GM21619 (cell line): ENCODE results near the gene VSIG8.

ENCODE experiments used
- ATAC-seq: cut with Tn5 transposase; IDR thresholded peaks from one replicate; pipeline ENCODE4 v1.9.1; 2021; ENCODE audit not compliant: unreplicated experiment

Gene VSIG8

DNA sequence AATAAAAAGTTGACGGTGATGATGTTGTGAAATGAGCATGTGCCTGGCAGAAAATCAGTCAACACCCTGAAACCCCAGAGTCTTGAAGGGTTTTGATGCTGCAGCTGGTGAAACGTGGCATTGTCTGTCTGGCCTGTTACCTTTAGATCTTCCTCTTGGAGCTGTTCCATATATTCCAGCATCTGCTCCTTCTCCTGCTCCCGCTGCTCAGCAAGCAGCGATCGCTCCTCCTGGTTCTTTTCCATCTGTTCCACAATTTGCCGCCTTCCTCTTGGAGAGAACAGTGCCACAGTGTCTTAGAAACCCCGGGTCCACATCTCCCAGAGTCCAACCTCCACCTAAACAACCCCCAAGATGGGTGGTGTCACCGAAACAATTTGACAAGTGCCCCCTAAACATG, 21.8 kb upstream of the VSIG8 start:
- no peak for ATAC-seq

DNA sequence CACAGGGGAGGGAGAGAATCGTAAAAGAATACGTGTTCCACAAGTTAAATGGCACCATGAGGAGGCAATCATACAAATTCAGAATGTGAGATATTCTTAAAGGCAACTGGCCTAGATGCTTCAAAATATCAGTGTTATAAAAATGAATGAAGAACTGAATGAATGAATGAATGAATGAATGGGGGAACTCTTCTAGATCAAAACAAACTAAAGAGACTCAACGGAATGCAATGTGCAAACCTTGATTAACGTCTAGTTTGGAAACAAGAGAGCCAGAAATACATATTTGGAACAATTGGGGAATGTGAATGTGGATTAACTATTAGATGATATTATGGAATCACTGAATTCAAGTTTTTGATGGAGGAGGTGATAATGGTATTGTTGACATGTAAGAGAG, 20.7 kb upstream of the VSIG8 start:
- ATAC-seq, result no peak

DNA sequence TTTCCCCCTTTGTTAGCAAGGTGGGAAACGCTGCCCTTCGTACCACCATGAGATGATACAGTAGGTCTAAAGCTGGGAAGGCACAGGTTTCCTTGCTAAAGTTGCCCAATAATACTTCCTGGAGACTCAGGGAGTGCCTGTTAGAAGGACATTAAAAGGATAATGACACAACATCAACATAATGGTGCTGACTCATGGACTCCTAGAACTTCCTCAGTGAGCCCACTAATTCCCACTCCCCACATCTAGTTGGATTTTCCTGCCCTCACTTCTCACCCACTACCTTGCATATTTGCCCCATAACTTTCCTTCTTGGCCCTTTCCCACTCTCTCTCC, 20.0 kb upstream of the VSIG8 start:
- ATAC-seq, result no peak

DNA sequence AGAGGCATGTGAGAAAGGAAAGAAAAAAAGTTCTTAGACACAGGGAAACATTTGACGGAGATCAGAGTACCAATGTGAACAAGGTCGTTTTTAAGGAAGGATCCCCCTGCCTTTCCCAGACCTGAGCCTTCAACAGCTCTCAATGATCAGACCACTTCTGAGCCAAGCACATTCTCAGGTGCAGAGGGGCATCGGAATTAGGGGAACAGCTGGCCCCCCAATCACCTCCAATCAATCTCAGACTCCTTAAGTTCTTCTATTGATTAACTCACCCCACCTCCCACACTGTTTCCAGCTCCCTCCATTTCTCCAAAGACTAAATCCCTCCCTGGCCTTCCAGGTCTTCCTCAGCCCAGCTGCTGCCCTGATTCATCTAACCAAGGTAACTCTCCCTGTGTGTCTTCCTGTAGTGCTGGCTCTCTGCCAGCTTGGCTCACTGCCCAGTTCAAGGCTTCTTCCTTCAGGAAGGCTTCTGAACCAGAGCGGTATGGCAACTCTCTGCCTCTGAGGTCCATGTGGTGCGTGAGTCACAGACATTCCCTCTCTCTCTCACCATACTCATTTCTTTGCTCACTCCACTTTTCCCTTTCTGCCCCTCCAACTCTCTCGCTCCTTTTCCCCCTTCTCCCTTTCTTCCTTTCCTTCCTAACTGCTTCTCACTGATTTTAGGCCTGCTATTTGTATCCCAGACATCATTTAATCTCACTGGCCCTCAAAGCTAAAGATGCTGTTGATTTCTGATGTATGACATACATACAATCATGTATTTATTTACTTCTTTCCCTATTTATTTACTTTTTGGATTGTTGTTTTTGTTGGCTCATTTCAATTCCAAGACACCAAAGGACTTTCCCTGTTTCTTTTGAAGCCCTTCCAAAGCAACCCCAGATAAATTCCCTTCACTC, 19.4 kb upstream of the VSIG8 start:
- ATAC-seq, result no peak

DNA sequence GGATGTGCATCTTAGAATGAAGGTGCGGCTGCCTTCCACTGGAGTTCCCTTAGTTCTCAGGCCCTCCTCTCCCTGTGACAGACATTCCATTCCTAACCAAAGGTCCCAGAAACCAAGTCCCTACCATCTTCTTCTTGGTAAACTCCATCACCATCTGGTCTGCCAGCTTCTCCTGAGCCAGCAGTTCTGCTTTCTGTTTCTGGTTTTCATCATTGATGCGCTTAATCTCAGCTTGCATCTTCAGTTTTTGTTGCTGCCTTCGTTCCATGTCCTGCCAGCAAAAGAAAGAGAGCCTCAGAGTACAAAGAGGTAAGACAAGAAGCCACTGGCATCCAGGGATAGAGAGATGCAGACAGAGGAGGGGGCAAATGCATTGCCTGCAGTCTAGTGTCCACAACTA, 18.0 kb upstream of the VSIG8 start:
- ATAC-seq, result no peak

DNA sequence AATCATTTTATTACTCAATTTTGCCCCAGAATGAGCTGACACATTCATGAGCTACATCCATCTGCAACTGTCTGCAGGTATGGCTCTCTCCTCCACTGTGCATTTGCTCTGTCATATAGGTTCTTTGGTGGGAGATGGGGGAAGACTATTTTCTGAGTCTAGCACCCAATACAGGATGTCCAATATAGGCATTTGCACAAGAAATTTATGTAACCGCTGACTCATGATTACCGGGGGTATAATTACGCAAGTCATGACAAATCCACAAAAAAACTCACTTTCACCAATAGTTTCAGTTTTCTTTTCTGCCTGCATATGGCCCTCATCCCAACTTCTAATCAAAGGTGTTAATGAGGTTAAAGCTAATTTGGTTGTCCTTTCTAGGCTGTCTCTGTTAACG, 17.5 kb upstream of the VSIG8 start:
- ATAC-seq, result no peak

DNA sequence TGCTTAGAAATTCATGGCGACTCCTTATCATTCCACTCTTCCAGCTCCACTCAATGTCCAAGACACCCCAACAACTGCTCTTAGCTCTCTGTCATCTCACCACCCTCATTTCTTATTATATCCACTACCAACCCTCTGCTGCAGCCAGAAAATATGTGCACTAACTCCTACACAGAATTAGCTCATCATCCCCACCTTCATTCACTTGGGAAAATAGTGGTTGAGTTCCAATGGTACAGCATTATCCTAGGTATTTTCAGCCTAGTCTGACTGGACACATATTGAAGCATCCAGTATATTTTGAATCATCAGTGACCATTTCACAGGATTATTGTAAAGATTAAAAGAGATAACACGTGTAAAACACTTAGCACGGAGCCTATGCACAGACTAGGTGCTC, 16.7 kb upstream of the VSIG8 start:
- no peak for ATAC-seq

DNA sequence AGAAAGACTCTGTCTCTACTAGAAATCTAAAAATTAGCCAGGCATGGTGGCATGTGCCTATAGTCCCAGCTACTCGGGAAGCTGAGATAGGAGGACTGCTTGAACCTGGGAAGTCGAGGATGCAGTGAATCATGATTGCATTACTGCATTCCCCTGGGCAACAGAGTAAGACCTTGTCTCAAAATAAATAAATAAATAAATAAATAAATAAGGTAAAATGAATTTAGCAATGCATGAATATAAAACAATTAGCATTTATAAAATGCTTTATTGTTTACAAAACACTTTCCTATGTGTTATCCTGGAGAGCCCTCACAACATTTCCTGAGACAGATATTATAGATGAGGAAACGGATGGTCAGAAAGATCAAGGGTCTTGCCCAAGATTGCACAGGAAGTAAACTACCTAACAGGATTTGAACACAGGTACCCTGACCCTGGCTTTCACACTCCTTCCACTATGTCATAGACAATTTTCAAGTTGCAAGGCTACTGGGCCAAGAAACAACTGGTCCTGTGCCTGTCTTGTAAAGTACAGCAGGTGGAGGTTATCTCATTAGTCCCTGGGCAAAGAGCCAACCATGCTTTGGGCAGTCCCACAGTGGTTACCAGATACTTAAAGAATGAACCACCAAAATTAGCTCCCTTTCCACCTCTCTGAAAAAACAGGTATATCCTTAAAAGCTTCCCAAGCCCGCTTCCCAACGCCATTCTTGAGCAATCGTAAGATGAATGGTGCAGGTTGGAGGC, 15.4 kb upstream of the VSIG8 start:
- ATAC-seq, result no peak

DNA sequence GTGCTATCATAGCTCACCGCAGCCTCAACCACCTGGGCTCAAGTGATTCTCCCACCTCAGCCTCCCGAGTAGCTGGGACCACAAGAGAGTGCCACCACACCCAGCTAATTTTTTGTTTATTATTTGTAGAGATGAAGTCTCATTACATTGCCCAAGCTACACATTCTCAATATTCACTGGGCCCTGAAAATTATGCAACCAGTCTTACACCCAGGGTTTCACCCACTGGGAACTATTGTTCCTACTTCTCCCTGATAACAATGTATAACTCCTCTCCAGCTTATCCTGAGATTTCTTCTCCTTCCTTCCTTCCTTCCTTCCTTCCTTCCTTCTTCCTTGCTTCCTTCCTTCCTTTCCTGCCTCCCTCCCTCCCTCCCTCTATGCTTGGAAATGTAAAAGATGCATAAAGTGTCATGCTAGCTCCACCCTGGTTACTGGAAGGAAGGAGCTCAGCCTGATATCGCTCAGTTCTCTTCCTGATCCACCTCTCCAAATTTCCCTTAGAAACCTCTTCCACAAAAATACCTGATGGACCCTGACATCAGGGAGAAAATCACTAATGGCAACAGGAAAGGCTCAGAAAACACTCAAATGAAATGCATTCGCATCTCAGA, 11.2 kb upstream of the VSIG8 start:
- ATAC-seq, result no peak

DNA sequence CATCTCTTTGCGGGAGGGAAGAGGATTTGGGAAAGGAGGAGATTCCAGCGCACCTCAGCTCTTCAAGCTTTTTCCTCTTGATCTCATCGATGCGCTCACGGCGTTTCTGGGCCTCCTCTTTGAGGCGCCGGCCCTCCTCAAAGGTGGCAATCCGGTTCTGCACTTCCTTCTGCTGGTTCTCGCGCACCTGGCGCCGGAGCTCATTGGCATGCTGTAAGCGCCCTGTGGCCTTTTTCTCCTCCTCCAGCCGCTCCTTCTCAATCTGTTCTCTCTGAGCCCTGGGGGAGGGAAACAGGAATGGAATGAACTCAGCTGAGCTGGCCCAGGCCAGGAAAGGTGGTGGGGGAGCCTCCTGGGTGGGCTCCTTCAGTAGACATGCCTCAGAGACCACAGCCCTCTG, 10.4 kb upstream of the VSIG8 start:
- no peak for ATAC-seq

DNA sequence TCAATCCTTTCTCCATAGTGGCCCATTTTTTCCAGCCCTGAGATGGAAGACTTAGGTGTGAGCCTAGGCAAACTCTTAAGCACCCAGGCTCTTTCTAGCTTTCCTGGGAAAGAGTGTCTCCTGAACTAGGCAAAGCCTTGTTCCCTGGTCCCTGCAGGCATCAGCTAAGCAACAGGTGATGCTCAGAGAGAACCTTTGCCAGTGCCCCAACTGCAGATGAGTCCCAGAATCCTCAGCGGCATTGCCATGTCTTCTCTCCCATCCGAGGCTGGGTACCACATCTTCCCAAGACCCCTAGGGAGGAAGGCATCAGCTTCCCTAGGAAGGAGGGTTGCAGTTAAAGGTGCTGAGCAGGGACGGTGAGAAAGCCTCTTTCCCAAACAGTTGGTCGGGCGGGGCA, 8.2 kb upstream of the VSIG8 start:
- no peak for ATAC-seq

DNA sequence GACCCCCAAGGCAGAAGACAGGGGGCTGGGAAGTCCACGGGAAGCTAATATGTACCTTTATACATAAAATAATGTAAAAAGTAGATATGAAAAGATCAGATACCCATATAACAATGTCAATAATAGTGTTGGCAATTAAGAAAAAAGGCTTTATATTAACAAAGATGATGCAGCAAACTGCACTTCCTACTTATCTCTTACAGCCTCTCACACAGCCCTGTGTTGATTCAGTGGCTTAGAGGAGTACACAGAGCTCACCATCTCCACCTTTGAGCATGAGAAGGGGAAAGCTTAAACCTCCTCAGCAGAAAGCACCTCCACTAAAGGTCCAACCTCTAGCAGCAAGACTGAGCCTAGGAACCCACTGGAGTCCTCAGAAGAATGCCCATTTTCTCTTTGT, 7.2 kb upstream of the VSIG8 start:
- ATAC-seq, result no peak

DNA sequence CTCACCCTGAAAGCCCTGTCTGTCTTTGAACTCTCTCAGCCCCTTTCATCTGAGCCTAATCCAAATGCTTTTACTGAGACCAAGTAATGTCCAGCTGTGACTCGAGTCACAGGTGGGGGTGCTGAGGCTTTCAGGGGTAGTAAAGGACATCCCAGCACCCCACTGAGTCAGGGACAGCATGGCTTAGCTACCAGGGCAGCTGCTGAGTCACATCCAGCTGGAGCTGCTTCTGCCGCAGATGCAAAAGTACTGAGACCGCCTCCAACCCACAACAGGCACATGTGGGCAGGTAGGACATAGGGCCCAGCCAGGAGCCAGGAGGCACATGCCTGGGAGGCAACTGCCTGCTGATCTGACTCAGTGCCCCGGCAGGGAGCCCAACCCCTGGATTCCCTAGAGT, 6.7 kb upstream of the VSIG8 start:
- ATAC-seq, result peak; percentile 57

DNA sequence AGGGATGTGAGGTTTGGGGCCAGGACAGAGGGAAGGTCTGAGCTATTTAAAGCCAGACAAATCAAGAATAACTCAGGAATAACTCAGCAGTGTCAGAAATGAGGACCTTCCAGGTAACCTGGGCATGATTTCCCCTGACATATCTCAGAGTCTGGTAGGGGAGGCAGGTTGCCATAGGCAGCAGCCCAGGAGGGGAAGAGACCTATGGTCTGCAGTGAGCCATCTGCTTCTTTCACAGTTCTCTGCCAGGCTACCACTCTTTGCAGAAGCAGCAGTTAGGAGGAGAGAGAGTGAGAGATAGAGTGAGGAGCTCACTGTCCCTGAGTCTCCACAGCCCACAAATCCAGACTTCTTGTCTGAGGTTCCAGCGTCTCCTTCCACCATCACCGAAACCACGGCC, 6.3 kb upstream of the VSIG8 start:
- no peak for ATAC-seq

DNA sequence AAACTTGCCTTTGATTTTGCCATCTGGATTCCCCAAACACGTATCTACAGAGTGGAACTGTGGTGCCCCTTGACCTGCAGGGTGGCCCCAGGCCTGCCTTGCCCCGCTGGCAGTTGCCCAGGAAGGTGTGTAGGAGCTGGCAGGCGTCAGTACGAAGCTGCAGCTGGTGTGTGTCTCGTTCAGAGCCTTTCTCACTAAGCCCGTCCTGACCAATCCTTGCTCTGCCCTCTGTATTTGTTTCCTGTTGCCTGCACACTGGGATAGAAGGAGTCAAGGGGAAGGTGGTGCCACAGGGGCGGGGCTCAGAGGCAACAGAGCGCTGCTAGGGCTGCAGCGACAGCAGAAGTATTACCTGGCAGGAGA, 5.2 kb upstream of the VSIG8 start:
- no peak for ATAC-seq

DNA sequence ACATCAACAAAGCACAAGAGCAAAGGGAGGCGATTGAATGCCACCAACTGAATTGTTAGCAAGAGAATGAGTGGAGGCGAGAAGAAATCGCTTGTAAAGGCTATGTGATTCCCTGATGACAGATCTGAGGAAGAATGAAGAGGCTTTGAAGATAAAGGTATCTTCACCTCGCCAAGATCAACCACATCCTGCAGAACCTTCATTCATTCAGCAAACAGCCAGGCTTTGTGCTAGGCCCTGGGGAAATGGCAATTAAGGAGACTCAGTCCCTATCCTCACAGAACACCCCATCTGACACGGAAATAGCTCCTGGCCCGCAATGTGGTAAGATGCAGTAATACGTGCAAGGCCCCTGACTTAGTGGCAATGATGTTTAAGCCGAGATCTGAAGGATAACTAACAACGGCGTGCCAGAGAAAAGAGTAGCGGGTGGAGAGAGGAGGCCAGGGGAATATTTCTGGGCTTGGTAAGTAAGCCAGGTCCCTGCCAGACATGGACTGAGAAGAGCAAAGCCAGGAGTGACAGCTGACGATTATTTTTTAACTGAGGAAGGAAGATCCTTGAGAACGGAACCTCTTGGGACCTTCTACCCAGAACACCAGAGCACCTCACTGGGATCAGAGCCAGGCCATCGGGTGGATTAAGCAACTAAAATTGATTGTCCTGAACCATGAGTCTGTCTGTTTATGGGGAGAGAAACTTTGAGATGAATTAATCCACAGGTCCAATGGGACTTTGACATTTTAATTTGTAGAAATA, 4.6 kb upstream of the VSIG8 start:
- ATAC-seq, result no peak

DNA sequence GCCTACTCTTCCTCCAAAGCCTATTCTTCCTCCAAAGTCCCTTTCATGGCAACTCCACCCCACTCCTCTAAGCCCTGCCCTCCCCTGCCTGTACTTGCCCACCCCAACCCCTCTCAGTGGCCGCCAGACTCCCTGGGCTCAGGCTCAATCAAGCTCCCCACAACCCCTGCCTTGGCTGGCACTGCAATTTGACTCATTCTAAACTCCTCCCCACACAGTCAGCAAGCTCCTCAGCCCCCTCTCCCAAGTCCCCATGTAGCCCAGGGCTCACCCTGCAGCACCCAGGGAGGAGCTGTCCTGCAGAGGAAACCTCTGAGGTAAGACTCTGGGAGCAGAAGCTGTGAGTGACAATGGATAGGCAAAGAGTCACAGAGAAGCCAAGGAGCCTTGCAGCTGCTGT, 3.6 kb upstream of the VSIG8 start:
- no peak for ATAC-seq

DNA sequence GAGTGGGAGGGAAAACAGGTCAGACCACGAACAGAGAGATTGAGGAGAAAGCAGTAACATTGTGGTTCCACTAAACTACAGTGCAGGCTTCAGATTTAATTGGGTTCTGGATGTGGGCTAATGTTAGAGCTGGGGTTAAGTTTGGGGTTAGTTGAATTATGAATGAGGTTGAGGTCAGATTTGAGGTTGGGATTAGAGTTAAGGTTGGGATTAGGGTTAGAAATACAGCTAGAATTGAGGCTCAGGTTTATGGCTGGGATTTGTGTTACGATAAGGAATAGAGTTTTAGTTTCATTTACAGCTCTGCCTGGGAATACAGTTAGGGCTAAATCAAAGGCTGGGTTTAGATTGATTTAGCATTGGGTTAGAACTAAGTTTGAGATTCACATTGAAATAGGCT, 1.8 kb upstream of the VSIG8 start:
- no peak for ATAC-seq

DNA sequence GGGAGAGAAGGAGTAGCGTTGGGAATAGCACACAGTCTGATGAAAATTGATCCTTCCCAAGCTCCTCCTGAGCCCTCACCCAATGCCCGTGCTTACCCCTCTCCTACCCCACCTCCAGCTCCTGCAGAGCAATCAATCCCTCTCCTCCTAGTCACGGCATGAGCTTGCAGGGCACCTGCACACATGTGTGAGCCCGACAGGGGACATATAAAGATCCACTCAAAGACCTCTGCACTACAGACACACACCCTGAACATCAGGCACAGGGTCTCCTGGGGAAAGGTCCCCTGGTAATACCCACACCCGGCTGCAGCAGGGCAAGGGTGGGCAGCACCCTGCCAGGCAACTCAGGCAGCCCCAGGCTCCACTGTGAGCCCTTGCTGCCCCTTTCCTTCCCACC, 426 bp downstream of the VSIG8 start:
- no peak for ATAC-seq

DNA sequence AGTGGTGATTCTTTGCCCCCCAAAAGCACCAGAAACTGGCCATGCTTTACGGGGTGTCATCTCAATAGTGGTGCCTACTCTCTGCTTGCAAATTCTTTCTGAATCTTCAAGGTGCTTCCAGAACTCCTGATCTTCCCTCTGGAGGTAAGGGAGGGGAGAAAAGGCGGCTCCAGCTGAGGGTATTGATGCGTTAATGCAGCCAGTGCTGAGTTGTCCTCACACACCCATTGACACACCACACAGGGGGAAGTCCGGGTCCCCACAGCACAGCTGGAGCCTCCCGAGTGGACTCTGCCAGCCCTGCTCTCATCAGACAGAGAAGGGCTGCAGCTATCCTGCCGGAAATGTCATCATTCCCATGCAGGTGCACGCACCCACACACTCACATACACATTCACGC, 1.2 kb downstream of the VSIG8 start:
- ATAC-seq, result no peak

DNA sequence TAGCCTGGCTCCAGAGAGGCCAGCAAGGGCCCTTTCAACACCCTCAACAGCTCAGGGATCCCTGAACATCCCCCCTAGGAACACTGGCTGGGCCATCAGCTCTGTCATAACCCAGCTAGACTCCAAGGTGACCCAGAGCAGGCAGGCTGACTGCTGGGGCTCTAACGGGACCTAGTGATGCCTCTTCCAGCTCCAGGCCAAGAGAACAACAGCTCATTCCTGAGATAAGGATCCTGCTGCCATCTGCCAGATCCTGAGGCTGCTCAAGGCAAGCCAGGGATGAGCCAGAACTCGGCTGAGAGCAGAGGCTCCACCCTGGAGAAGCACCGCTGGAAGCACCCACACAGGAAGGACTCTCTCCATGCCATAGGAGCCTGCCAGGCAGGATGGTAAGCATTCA, 2.0 kb downstream of the VSIG8 start:
- ATAC-seq, result no peak
